ENCODE data around the gene CDK2AP2. TPM values are rescaled to one million over a fixed set of nuclear protein-coding genes. Genes with fewer than 3 reads are reported as not detected.
A peak's percentile ranks its signal among the peaks of the same experiment; 100 is the strongest.

CDK2AP2 gene
- total and polyA plus RNA-seq, 9 of the 15 experiments (the other 6 are each of a cell fraction or from before 2014, with no cell fraction given), result 4.4 to 47.4 (median 21.7) TPM

GRCh38 chr11:67507864-67508485 lies at the start of gene CDK2AP2 (continued):
- TF ChIP-seq CEBPZ (IDR thresholded peaks at IDR 0.05; ENCODE audit: borderline replicate concordance, low read depth, low read length) (peak; percentile 90), ZBTB40 (IDR thresholded peaks at IDR 0.05) (peak; percentile 78), ZBTB40 (CRISPR knock-in tag; IDR thresholded peaks at IDR 0.05) (no peak), ZNF780A (CRISPR knock-in tag; IDR thresholded peaks at IDR 0.05) (no peak), HMG20B (CRISPR knock-in tag; IDR thresholded peaks at IDR 0.05) (no peak), ZFP36 (IDR thresholded peaks at IDR 0.05; ENCODE audit: low read depth, low read length, partially characterized antibody) (peak; percentile 36), FOXK2 (conservative IDR thresholded peaks at IDR 0.05 in 1 of 2, IDR thresholded peaks at IDR 0.05 in 1 of 2; ENCODE audit: low read depth in 2 of 2) (peak; percentile 73 to 75), STAT5A (IDR thresholded peaks at IDR 0.05; ENCODE audit: borderline replicate concordance, low read length) (no peak), GABPA (tag; conservative IDR thresholded peaks at IDR 0.05; ENCODE audit: low read depth) (peak; percentile 87), IRF1 (CRISPR knock-in tag; IDR thresholded peaks at IDR 0.05; ENCODE audit: borderline replicate concordance) (0 out of 2 replicates have a peak, but pooled peaks have one; percentile 47), ZBTB49 (CRISPR knock-in tag; IDR thresholded peaks at IDR 0.05; ENCODE audit: borderline replicate concordance) (no peak; the same call in 1 of the 2 replicates)
